ENCODE results near the gene CXorf58. TPM values are rescaled to one million over a fixed set of nuclear protein-coding genes. Genes with fewer than 3 reads are reported as not detected.
"Not testable (repeated sequence)": the region's sequence is repeated elsewhere in the genome, so short reads cannot be mapped to it uniquely, and the experiment has no call there.

The CXorf58 gene
- not detected for total RNA-seq

DNA sequence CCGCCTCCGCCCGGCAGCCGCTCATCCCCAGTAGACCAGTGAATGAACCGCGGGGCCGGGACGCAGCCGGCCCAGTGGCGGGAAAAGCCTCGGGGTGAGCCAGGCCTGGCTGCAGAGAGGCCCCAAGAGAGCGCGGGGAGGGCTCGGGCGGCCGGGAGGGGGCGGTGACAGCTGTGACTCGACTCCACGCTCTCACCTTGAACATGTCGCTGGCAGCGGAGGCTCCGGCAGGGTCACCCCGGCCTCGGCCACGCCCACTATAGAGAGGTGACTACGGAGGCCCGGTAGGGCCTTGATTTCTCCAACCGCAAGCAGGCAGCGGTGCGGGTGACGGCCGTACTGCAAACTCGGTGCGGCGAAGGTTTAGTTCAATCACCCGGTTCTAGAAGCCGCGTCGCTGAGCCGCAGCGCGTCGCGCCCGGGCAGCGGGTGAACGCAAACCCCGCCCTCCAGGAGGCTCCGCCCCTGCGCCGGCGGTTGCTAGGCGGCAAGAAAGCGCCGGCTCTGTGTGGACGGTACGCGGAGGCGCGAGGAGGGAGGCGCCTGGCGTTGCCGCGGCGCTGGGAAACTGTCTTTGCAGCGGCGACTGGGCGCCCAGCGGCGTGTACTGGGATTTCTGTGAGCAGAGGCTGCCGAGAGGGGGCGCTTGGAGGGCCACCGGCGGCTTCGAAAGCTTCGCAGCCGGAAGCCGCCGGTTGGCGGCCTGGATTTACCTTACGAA lies at the start of gene CXorf58, which contains the start of gene APOO:
TSS of gene CXorf58 (plus strand) at position 509 of the 721 bp plus-strand sequence. CDS start 2,297 bp downstream, outside the sequence.
TSS of gene APOO (minus strand) at position 441 of the 721 bp plus-strand sequence. CDS start at position 205, 236 bp downstream.
- no peaks in the 10 kb centered on the region for H3K9me3 ChIP-seq
- intact Hi-C loops (cut with DNase I), result no loop called here
- TF ChIP-seq CTCF (IDR thresholded peaks at IDR 0.05) (peak; percentile 27 to 82 (median 67)), POLR2AphosphoS5 (IDR thresholded peaks at IDR 0.05; ENCODE audit: insufficient read depth in 1 of 2, low read depth in 1 of 2) (peak; percentile 37 to 82), POLR2A (IDR thresholded peaks at IDR 0.05) (no peak)

DNA sequence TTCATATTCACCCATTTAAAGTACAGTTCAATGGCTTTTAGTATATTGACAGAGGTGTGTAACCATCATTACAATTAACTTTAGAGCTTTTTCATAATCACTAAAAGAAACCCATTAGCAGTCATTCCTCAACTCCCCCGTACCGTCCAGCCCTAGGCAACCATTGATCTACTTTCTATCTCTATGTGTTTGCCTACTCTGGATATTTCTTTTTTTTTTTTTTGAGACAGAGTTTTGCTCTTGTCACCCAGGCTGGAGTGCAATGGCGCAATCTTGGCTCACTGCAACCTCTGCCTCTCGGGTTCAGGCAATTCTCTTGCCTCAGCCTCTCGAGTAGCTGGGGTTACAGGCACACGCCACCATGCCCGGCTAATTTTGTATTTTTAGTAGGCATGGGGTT lies 48.6 kb upstream of the CXorf58 start:
- H3K36me3 ChIP-seq; intact Hi-C loops (cut with DNase I); H3K27me3 ChIP-seq; H3K4me3 ChIP-seq; H3K27ac ChIP-seq; DNase-seq (ENCODE audit: extremely low spot score in 2 of 2); H3K4me1 ChIP-seq; H3K9me3 ChIP-seq: not testable (repeated sequence)

More for the DNA sequence above, at the start of gene CXorf58, which contains the start of gene APOO:
- peak within 1 kb of the TSS; percentile 47 to 49 for H3K4me3 ChIP-seq
- H3K27ac ChIP-seq, result peak within 1 kb of the TSS; percentile 66
- H3K36me3 ChIP-seq, result no peaks in the 10 kb centered on the region
- DNase-seq (ENCODE audit: extremely low spot score in 2 of 2), result peak in 1 of 2 donors; percentile 90
- H3K4me1 ChIP-seq, result no peaks in the 10 kb centered on the region
- no peaks in the 10 kb centered on the region for H3K27me3 ChIP-seq

GRCh38 chrX:23861215-23861896 lies 46.5 kb upstream of the CXorf58 start:
- Histone ChIP-seq H3K9me3 (no peaks in the 10 kb centered on the region), H3K36me3 (no peaks in the 10 kb centered on the region), H3K4me1 (no peaks in the 10 kb centered on the region), H3K27ac (no peak overlapping the region), H3K4me3 (no peak overlapping the region), H3K27me3 (no peaks in the 10 kb centered on the region)
- DNase-seq (ENCODE audit: extremely low spot score in 2 of 2), result no peak
- intact Hi-C loops (cut with DNase I), result no loop called here
- TF ChIP-seq POLR2A (IDR thresholded peaks at IDR 0.05), result no peak
- TF ChIP-seq POLR2AphosphoS5 (IDR thresholded peaks at IDR 0.05; ENCODE audit: insufficient read depth in 1 of 2, low read depth in 1 of 2), result no peak
- no peak for TF ChIP-seq CTCF (IDR thresholded peaks at IDR 0.05)

- H3K4me3 ChIP-seq; H3K4me1 ChIP-seq; H3K27me3 ChIP-seq; H3K27ac ChIP-seq; H3K9me3 ChIP-seq; DNase-seq (ENCODE audit: extremely low spot score in 2 of 2); H3K36me3 ChIP-seq; intact Hi-C loops (cut with DNase I): not testable (repeated sequence)
Observed at GRCh38 chrX:23861952-23862351, 45.9 kb upstream of the CXorf58 start.

GRCh38 chrX:23864742-23865326 lies 43.0 kb upstream of the CXorf58 start:
- Histone ChIP-seq H3K4me3 (no peak overlapping the region), H3K36me3 (no peaks in the 10 kb centered on the region), H3K4me1 (no peaks in the 10 kb centered on the region), H3K27me3 (no peaks in the 10 kb centered on the region), H3K27ac (no peak overlapping the region), H3K9me3 (no peaks in the 10 kb centered on the region)
- no peak for DNase-seq (ENCODE audit: extremely low spot score in 2 of 2)
- TF ChIP-seq CTCF (IDR thresholded peaks at IDR 0.05) (no peak), POLR2A (IDR thresholded peaks at IDR 0.05) (no peak), POLR2AphosphoS5 (IDR thresholded peaks at IDR 0.05; ENCODE audit: insufficient read depth in 1 of 2, low read depth in 1 of 2) (no peak)
- intact Hi-C loops (cut with DNase I), result no loop called here

Data from vagina (tissue), 2 donors.